HepG2 (cell line): Measurements from ENCODE around the gene TMEM219. TPM values are rescaled to one million over a fixed set of nuclear protein-coding genes. Genes with fewer than 3 reads are reported as not detected.
A peak's percentile ranks its signal among the peaks of the same experiment; 100 is the strongest.

Source experiments
- ATF7-NPFF ChIP-seq: sonication (generic); formaldehyde crosslinking; IDR thresholded peaks from 2 replicates; pipeline ENCODE4 v1.8.1; 2023; ENCODE audit warnings: mild to moderate bottlenecking, low read depth, missing genetic modification reagents, moderate library complexity
- CAMTA2 ChIP-seq: sonication (generic); formaldehyde crosslinking; IDR thresholded peaks from 2 replicates; pipeline ENCODE4 v1.4.0; 2020; ENCODE audit warnings: mild to moderate bottlenecking, missing genetic modification reagents, borderline replicate concordance
- CREB1 ChIP-seq, 2 experiments: fragments of 450-650 bp in 1 of 2; IDR thresholded peaks; 2 replicates each; pipeline ENCODE4 v1.6.1; 2016 to 2017; ENCODE audit warnings: control low read depth in 1 of 2, mild to moderate bottlenecking in 1 of 2, missing compliant biosample characterization in 1 of 2, missing genetic modification characterization in 1 of 2
- CREM ChIP-seq, 2 experiments: sonication (generic) in 1 of 2; formaldehyde crosslinking in 1 of 2; IDR thresholded peaks; 2 replicates each; pipeline versions ENCODE4 v1.4.0 to v1.6.1; 2016 to 2020; ENCODE audit warnings: antibody characterized with exemption in 1 of 2, mild to moderate bottlenecking in 1 of 2, missing genetic modification reagents in 1 of 2
- HIVEP1 ChIP-seq: sonication (generic); formaldehyde crosslinking; IDR thresholded peaks from 2 replicates; pipeline ENCODE4 v1.4.0; 2020; ENCODE audit warnings: mild to moderate bottlenecking, missing genetic modification reagents
- HOXA5 ChIP-seq: sonication (generic); formaldehyde crosslinking; IDR thresholded peaks from 2 replicates; pipeline ENCODE4 v1.4.0; 2020; ENCODE audit warnings: missing genetic modification reagents
- PHF21A ChIP-seq: sonication (generic); formaldehyde crosslinking; IDR thresholded peaks from 2 replicates; pipeline ENCODE4 v1.5.0; 2020; ENCODE audit warnings: mild to moderate bottlenecking, missing genetic modification reagents
- PHF8 ChIP-seq: sonication (generic); formaldehyde crosslinking; IDR thresholded peaks from 2 replicates; pipeline ENCODE4 v1.5.0; 2020; ENCODE audit warnings: missing genetic modification reagents
- POGK ChIP-seq: sonication (generic); formaldehyde crosslinking; conservative IDR thresholded peaks from 2 replicates; pipeline ENCODE4 v1.8.0; 2022; ENCODE audit warnings: mild to moderate bottlenecking, moderate library complexity, missing genetic modification reagents
- POGZ ChIP-seq: sonication (generic); formaldehyde crosslinking; IDR thresholded peaks from 2 replicates; pipeline ENCODE4 v1.4.0; 2020; ENCODE audit warnings: mild to moderate bottlenecking, missing genetic modification reagents
- SAP130 ChIP-seq: IDR thresholded peaks from 2 replicates; pipeline ENCODE4 v1.6.1; 2016; ENCODE audit warnings: low read depth
- ZFP91 ChIP-seq: sonication (generic); formaldehyde crosslinking; IDR thresholded peaks from 2 replicates; pipeline ENCODE4 v1.9.0; 2022; ENCODE audit warnings: missing genetic modification reagents, mild to moderate bottlenecking, borderline replicate concordance
- ZHX1 ChIP-seq: sonication (generic); formaldehyde crosslinking; IDR thresholded peaks from 2 replicates; pipeline ENCODE4 v1.8.1; 2022; ENCODE audit warnings: low read depth, mild to moderate bottlenecking, missing genetic modification reagents
- ZNF232 ChIP-seq: sonication (generic); formaldehyde crosslinking; IDR thresholded peaks from 2 replicates; pipeline ENCODE4 v1.4.0; 2020; ENCODE audit warnings: missing genetic modification reagents, borderline replicate concordance
- ZNF280D ChIP-seq: sonication (generic); formaldehyde crosslinking; IDR thresholded peaks from 2 replicates; pipeline ENCODE4 v1.5.1; 2020; ENCODE audit warnings: mild to moderate bottlenecking, missing genetic modification reagents
- ZNF510 ChIP-seq: sonication (generic); formaldehyde crosslinking; IDR thresholded peaks from 2 replicates; pipeline ENCODE4 v1.4.0; 2020; ENCODE audit warnings: low read depth, mild to moderate bottlenecking, missing genetic modification reagents
- ZNF567 ChIP-seq: sonication (generic); formaldehyde crosslinking; IDR thresholded peaks from 2 replicates; pipeline ENCODE4 v1.8.1; 2023; ENCODE audit warnings: mild to moderate bottlenecking, missing genetic modification reagents, borderline replicate concordance
- ZNF7 ChIP-seq: IDR thresholded peaks from 2 replicates; pipeline ENCODE4 v1.6.1; 2016; ENCODE audit warnings: missing biosample characterization, missing genetic modification reagents
- polyA plus RNA-seq, 8 experiments: library from polyadenylated mRNA; depleted of rRNA in 3 of 8; stranded (reverse) in 7 of 8; unstranded in 1 of 8; fragments of >200 nt; fragmentation: Illumina TruSeq in 4 of 8; extraction: Trizol in 4 of 8; gene quantifications; 2 replicates each; pipeline versions ENCODE4 v1.2.1 to v1.2.3, GENCODE V29; 2011 to 2016; ENCODE audit warnings: low read depth in 4 of 8, missing spikeins in 1 of 8, mixed read lengths in 1 of 8; ENCODE audit not compliant: insufficient read depth in 1 of 8
- total RNA-seq, 5 experiments: library from RNA; depleted of rRNA; stranded (reverse); fragments of >200 nt; fragmentation: Illumina TruSeq; extraction: Trizol; gene quantifications; 2 replicates each; pipeline ENCODE4 v1.2.3, GENCODE V29; 2016; ENCODE audit warnings: low read depth in 1 of 5

TMEM219 gene
- total and polyA plus RNA-seq, 2 of the 13 experiments (the other 11 are each of a cell fraction or from before 2014, with no cell fraction given) = 105 to 115 TPM

GRCh38 chr16:29962344-29962994 lies 590 bp downstream of the TMEM219 start (continued):
- TF ChIP-seq POGK (CRISPR knock-in tag) (0 out of 2 replicates have a peak, but pooled peaks have one; percentile 39), ATF7-NPFF (CRISPR knock-in tag) (peak; percentile 48; the same call in 1 of the 2 replicates), ZNF510 (no peak), POGZ (CRISPR knock-in tag) (0 out of 2 replicates have a peak, but pooled peaks have one; percentile 15), ZNF232 (CRISPR knock-in tag) (0 out of 2 replicates have a peak, but pooled peaks have one; percentile 35), ZFP91 (0 out of 2 replicates have a peak, but pooled peaks have one; percentile 7), HIVEP1 (CRISPR knock-in tag) (peak; percentile 16; the same call in 1 of the 2 replicates), ZNF567 (CRISPR knock-in tag) (peak; percentile 43; the same call in 1 of the 2 replicates), HOXA5 (CRISPR knock-in tag) (0 out of 2 replicates have a peak, but pooled peaks have one; percentile 34), PHF21A (peak; percentile 15; the same call in 1 of the 2 replicates), CREM (IDR thresholded peaks at IDR 0.05) (peak; percentile 8; the same call in 1 of the 2 replicates), CREM (CRISPR knock-in tag; IDR thresholded peaks at IDR 0.05) (no peak), PHF8 (CRISPR knock-in tag) (0 out of 2 replicates have a peak, but pooled peaks have one; percentile 13), SAP130 (CRISPR knock-in tag) (peak; percentile 20; the same call in 1 of the 2 replicates), ZHX1 (CRISPR knock-in tag) (no peak), CREB1 (IDR thresholded peaks at IDR 0.05) (no peak), CREB1 (CRISPR knock-in tag; IDR thresholded peaks at IDR 0.05) (no peak), ZNF280D (CRISPR knock-in tag) (0 out of 2 replicates have a peak, but pooled peaks have one; percentile 33), ZNF7 (CRISPR knock-in tag) (peak; percentile 90), CAMTA2 (CRISPR knock-in tag) (0 out of 2 replicates have a peak, but pooled peaks have one; percentile 31)
